GM21515 (cell line): ENCODE data around the gene KIR2DL4.
"Not testable (repeated sequence)": the region's sequence is repeated elsewhere in the genome, so short reads cannot be mapped to it uniquely, and the experiment has no call there.

Experiments
- ATAC-seq: cut with Tn5 transposase; IDR thresholded peaks from one replicate; pipeline ENCODE4 v1.9.1; 2021; ENCODE audit not compliant: unreplicated experiment

The KIR2DL4 gene

DNA sequence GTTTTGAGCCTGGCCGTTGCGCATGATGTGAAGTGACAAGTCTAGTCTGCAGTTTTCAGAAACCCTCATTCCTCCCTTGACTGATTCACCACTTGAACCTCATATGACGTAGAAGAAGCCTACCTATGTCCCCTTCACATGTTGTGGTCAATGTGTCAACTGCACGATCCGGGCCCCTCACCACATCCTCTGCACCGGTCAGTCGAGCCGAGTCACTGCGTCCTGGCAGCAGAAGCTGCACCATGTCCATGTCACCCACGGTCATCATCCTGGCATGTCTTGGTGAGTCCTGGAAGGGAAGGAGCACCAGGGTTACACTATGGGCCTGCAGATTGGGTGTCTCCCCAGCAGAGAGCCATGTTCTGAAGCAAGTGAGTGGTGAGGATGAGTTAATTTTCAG is at the start of gene KIR2DL4:
Gene KIR2DL4 (plus strand): TSS at position 201 of the 400 bp plus-strand sequence. CDS start 42 bp downstream, at position 243.
- ATAC-seq: no peak

DNA sequence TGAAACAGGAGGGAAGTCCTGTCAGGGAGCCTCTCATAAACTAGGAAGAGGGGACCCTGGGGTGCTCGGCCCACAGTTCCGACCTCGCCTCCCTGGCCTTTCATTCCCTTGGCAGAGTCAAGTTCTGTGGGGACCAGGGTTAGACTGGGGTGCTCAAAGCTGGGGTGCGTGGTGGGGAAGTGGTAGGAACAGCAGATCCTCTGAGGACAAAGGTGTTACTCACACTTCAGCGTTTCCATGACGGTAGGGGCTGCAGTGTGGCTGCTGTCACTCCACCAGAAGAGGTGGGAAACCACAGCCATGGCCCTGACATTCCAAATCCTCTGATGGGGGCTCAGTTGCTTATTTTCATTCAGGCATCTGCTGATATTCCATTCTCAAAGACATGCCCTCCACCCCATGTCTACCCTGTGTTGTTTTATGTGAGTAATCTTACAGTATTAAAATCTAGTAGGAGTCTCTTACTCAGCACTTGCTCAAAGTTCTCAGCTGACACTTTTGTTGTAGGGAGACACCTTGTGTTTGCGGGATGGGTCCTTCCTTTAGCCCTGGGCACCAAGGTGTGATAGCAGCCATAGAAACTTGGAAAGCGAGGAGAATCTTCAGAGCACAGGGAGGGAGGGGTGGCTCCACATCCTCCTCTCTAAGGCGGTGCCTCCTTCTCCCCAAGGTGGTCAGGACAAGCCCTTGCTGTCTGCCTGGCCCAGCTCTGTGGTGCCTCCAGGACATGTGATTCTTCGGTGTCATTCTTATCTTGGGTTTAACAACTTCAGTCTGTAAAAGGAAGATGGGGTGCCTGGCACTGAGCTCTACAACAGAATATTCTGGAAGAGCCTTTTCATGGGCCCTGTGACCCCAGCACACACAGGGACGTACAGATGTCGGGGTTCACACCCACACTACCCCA is 47.0 kb upstream of the KIR2DL4 start:
- ATAC-seq: not testable (repeated sequence)

DNA sequence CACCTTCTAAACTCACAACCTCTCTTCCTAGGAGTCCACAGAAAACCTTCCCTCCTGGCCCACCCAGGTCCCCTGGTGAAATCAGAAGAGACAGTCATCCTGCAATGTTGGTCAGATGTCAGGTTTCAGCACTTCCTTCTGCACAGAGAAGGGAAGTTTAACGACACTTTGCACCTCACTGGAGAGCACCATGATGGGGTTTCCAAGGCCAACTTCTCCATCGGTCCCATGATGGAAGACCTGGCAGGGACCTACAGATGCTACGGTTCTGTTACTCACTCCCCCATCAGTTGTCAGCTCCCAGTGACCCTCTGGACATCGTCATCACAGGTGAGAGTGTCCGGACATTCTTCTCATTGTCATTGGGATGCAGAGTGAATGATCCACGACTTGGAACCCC is 44.8 kb upstream of the KIR2DL4 start:
- ATAC-seq: not testable (repeated sequence)

DNA sequence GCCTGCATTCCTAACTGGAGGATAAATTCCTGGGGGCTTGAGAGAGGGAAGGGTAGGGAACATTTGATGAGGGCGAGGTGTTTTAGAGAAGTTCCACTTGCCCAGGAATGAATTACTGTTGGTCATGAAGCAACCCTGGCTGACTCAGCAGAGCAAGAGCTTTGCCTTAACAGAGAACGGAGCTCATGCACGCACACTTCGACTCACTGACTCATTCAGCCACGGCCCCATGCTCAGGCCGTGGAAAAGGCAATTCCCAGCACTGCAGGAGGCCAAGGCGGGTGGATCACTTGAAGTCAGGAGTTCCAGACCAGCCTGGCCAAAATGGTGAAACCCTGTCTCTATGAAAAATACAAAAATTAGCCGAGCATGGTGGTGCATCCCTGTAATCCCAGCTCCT is 39.2 kb upstream of the KIR2DL4 start:
- not testable (repeated sequence) for ATAC-seq

DNA sequence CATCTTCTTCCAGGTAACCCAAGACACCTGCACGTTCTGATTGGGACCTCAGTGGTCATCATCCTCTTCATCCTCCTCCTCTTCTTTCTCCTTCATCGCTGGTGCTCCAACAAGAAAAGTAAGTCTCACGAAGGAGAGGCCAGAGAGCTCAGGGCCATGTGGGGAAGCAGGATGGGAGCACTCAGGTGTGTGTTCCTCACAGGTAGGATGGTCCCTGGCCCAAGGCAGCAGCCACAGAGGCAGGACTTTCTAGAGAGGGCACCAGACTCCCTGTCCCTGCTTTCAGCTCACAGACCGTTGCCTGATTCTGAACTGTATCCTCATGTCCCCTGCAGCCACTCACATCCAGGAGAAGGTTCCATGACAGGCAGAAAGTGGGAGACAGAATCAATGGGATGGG is 36.9 kb upstream of the KIR2DL4 start:
- ATAC-seq: not testable (repeated sequence)

DNA sequence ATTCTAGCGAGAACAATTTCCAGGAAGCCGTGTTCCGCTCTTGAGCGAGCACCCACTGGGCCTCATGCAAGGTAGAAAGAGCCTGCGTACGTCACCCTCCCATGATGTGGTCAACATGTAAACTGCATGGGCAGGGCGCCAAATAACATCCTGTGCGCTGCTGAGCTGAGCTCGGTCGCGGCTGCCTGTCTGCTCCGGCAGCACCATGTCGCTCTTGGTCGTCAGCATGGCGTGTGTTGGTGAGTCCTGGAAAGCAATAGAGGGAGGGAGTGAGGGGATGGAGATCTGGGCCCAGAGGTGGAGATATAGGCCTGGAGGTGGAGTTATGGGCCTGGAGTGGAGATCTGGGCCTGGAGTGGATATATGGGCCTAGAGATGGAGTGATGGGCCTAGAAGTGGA is 33.8 kb upstream of the KIR2DL4 start, which contains the start of gene KIR2DL1:
Gene KIR2DL1 (plus strand): TSS at position 148 of the 400 bp plus-strand sequence. CDS start 58 bp downstream, at position 206.
- not testable (repeated sequence) for ATAC-seq

DNA sequence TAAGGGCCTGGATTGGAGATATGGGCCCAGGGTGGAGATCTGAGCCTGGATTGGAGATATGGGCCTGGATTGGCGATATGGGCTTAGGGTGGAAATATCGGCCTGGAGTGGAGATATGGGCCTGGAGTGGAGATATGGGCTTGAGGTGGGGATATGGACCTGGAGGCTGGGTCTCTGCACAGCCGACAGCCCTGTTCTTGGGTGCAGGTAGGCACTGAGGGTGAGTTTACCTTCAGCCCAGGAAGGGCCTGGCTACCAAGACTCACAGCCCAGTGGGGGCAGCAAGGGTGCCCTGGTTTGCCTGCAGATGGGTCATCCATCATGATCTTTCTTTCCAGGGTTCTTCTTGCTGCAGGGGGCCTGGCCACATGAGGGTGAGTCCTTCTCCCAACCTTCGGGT is 32.9 kb upstream of the KIR2DL4 start:
- not testable (repeated sequence) for ATAC-seq

DNA sequence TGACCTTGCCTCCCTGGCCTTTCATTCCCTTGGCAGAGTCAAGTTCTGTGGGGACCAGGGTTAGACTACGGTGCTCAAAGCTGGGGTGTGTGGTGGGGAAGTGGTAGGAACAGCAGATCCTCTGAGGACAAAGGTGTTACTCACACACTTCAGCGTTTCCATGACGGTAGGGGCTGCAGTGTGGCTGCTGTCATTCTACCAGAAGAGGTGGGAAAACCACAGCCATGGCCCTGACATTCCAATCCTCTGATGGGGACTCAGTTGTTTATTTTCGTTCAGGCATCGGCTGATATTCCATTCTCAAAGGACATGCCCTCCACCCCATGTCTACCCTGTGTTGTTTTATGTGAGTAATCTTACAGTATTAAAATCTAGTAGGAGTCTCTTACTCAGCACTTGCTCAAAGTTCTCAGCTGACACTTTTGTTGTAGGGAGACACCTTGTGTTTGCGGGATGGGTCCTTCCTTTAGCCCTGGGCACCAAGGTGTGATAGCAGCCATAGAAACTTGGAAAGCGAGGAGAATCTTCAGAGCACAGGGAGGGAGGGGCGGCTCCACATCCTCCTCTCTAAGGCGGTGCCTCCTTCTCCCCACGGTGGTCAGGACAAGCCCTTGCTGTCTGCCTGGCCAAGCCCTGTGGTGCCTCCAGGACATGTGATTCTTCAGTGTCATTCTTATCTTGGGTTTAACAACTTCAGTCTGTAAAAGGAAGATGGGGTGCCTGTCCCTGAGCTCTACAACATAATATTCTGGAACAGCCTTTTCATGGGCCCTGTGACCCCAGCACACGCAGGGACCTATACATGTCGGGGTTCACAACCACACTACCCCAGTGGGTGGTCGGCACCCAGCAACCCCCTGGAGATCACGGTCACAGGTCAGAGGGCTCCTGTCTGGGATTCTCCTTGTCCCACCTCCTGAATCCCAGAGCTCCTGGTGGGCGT is 32.1 kb upstream of the KIR2DL4 start:
- not testable (repeated sequence) for ATAC-seq

DNA sequence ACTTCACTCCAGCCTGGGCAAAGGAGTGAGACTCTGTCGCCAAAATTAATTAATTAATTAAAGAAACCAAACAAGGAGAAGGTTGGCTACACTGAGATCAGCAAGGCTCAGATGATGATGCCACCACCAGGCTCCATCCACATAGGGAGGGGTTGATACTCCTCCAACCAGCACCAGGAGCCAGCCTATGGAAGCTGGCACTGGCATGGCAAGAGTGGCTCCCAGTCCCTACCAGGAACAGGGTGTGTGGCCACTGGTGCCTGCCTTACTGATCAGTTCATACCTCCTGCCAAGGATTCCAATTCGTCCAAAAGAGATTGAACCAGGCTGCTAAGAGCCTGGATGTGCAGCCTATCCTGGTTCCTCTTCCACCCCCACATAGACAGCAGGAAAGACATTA is 30.7 kb upstream of the KIR2DL4 start:
- ATAC-seq: not testable (repeated sequence)

DNA sequence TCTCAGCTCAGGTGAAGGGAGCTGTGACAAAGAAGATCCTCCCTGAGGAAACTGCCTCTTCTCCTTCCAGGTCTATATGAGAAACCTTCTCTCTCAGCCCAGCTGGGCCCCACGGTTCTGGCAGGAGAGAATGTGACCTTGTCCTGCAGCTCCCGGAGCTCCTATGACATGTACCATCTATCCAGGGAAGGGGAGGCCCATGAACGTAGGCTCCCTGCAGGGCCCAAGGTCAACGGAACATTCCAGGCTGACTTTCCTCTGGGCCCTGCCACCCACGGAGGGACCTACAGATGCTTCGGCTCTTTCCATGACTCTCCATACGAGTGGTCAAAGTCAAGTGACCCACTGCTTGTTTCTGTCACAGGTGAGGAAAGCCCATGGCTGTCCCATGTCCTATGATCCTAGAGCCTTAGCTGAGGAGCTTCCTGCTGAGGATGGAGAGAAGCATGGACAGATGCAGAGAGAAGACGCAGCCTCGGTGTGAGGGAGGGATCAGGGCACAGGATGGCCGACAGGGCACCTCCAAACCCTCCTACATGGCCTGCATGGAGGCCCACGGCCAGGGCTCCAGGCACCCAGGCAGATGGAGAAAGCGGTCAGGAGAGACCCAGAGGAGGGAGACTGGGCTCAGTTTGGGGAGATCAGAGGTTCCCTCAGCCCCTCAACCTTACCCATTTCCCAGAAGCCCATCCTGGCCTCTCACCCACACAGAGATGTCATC is 28.2 kb upstream of the KIR2DL4 start:
- not testable (repeated sequence) for ATAC-seq

DNA sequence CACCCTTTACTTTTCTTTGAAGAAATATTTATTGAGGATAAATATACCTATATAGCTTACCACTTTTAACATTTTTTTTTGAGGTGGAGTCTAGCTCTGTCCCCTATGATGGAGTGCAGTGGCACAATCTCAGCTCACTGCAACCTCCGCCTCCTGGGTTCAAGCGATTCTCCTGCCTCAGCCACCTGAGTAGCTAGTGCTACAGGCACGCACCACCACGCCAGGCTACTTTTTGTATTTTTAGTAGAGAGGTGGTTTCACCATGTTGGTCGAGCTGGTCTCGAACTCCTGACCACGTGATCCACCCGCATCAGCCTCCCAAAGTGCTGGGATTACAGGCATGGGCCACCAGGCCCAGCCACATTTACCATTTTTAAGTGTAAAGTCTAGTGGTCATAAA is 27.6 kb upstream of the KIR2DL4 start:
- not testable (repeated sequence) for ATAC-seq

DNA sequence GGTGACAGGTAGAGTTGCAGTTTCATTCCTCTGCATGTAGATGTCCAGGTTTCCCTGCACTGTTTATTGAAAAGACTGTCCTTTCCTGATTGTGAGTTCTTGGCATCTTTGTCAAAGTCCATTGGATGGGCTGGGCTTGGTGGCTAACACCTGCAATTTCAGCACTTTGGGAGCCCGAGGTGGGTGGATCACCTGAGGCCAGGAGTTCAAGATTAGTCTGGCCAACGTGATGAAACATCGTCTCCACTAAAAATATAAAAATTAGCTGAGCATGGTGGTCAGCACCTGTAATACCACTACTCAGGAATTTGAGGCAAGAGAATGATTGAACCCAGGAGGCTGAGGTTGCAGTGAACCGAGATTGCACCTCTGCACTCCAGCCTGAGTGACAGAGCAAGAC is 25.6 kb upstream of the KIR2DL4 start:
- not testable (repeated sequence) for ATAC-seq

DNA sequence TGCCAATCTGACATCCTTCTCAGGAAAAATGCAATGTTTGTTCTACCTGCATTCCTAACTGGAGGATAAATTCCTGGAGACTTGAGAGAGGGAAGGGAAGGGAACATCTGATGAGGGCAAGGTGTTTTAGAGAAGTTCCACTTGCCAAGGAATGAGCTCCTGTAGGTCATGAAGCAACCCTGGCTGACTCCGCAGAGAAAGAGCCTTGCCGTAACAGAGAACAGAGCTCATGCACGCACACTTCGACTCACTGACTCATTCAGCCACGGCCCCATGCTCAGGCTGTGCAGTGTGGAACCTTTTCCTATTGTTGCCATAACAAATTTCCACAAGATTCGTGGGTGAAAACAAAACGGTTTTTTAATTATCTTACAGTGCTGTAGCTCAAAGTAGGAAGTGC is 24.5 kb upstream of the KIR2DL4 start:
- not testable (repeated sequence) for ATAC-seq

DNA sequence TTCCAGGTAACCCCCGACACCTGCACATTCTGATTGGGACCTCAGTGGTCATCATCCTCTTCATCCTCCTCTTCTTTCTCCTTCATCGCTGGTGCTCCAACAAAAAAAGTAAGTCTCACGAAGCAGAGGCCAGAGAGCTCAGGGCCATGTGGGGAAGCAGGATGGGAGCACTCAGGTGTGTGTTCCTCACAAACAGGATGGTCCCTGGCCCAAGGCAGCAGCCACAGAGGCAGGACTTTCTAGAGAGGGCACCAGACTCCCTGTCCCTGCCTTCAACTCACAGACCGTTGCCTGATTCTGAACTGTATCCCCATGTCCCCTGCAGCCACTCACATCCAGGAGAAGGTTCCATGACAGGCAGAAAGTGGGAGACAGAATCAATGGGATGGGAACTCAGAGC is 20.5 kb upstream of the KIR2DL4 start:
- not testable (repeated sequence) for ATAC-seq

DNA sequence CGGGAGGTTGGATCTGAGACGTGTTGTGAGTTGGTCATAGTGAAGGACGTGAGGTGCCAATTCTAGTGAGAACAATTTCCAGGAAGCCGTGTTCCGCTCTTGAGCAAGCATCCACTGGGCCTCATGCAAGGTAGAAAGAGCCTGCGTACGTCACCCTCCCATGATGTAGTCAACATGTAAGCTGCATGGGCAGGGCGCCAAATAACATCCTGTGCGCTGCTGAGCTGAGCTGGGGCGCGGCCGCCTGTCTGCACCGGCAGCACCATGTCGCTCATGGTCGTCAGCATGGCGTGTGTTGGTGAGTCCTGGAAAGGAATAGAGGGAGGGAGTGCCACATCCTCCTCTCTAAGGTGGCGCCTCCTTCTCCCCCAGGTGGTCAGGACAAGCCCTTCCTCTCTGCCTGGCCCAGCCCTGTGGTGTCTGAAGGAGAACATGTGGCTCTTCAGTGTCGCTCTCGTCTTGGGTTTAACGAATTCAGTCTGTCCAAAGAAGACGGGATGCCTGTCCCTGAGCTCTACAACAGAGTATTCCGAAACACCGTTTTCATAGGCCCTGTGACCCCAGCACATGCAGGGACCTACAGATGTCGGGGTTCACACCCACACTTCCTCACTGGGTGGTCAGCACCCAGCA is 17.2 kb upstream of the KIR2DL4 start:
- ATAC-seq: not testable (repeated sequence)

DNA sequence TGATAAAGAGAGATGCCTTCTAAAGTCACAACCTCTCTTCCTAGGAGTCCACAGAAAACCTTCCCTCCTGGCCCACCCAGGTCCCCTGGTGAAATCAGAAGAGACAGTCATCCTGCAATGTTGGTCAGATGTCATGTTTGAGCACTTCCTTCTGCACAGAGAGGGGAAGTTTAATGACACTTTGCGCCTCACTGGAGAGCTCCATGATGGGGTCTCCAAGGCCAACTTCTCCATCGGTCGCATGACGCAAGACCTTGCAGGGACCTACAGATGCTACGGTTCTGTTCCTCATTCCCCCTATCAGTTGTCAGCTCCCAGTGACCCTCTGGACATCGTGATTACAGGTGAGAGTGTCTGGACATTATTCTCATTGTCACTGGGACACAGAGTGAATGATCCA is 15.3 kb upstream of the KIR2DL4 start:
- not testable (repeated sequence) for ATAC-seq

DNA sequence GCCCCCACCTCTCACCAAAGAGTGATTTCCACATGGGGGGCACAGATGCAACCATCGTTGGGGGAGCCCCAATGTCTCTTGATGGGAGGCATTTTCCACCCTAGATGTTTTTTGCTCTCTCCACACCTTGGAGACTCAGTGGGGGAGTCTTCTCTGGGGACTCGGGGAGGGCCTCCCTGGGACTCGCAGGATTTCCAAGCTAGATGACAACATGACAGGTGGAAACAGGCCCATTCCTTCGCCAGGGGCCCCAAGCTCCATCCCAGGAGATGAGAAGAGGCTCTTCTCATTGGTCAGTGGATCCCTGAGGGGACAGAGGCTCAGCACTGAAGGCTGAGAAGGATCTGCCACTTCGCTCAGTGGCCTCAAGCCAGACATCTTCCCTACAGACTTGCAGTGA is 12.7 kb upstream of the KIR2DL4 start:
- no peak for ATAC-seq

DNA sequence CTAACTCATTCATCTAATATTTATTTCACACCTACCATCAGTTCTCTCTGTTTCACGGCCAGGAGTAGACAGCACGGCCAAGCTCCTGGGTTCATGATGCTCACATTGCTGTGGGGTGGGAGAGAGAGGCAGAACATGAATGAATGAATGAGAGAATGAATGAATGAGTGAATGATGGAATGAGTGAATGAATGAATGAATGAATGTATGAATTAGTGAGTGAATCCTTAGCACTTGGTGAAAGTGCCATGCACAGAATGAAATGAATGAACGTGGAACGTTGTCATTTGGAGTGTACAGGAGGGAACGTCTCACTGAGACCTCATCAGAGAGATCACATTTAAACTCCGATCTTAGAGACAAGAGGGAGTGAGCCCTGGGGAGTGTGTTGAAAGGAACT is 11.9 kb upstream of the KIR2DL4 start:
- ATAC-seq: no peak

DNA sequence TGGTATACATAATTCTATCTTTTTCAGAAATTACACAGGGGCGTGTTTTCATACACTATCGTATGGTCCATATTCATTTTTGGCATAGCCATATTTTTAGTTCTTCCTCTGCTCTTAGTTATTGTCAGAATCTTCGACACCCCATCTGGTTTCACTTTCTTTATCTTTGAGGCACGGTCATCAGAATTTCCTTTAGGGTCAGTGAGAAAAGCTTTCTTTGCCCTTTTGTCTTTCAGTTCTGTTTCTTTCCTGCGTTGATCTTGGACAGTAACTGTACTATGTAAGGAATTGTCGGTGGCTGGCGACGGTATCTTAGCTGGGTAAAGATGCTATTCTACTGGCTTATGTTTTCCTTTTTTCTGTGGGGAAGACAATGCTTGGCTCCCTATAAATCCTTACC is 10.6 kb upstream of the KIR2DL4 start:
- ATAC-seq: no peak

DNA sequence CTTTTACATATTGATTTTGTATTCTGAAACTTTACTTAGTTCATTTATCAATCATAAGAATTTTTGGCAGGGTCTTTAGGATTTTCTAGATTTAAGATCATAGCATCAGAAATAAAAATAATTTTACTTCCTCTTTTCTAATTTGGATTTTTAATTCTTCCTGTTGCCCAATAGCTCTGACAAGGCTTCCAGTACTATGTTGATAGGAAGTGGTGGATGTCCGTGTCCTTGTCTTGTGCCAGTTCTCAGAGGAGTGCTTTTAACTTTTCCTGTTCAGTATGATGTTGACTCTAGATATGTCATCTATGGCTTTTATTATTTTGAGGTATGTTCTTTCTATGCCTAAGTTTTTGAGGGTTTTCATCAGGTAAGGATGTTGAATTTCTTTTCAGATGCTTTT is 7.7 kb upstream of the KIR2DL4 start:
- ATAC-seq: no peak
